K562 (cell line): ENCODE results near the gene KCNAB1. TPM values are rescaled to one million over a fixed set of nuclear protein-coding genes. Genes with fewer than 3 reads are reported as not detected.
A peak's percentile ranks its signal among the peaks of the same experiment; 100 is the strongest.

ENCODE experiments used
- ARID3A ChIP-seq: IDR thresholded peaks from 2 replicates; pipeline ENCODE4 v1.6.1; 2012; ENCODE audit warnings: low read depth, low read length, improper control_type of control experiment, borderline replicate concordance
- ARNT ChIP-seq, 2 experiments: fragments of 450-650 bp; IDR thresholded peaks; 2 replicates each; pipeline ENCODE4 v1.6.1; 2016; ENCODE audit warnings: mild to moderate bottlenecking in 1 of 2
- ATF1 ChIP-seq, 2 experiments: fragments of 450-650 bp in 1 of 2; IDR thresholded peaks; 2 replicates each; pipeline ENCODE4 v1.6.1; 2016; ENCODE audit warnings: missing compliant biosample characterization in 1 of 2, missing genetic modification characterization in 1 of 2
- FOXP1 ChIP-seq: sonication (generic); formaldehyde crosslinking; IDR thresholded peaks from 2 replicates; pipeline ENCODE4 v1.8.0; 2022; ENCODE audit warnings: mild to moderate bottlenecking, missing genetic modification reagents
- HDAC6 ChIP-seq: IDR thresholded peaks from 2 replicates; pipeline ENCODE4 v1.6.1; 2012; ENCODE audit warnings: low read depth, mild to moderate bottlenecking, control low read depth, inconsistent platforms, low read length, moderate library complexity
- IRF2 ChIP-seq: sonication (generic); formaldehyde crosslinking; IDR thresholded peaks from 2 replicates; pipeline ENCODE4 v1.8.1; 2022; ENCODE audit warnings: mild to moderate bottlenecking, missing genetic modification reagents
- MTF1 ChIP-seq: fragments of 250-450 bp; sonication (Bioruptor Pico); IDR thresholded peaks from 2 replicates; pipeline ENCODE4 v1.9.0; 2021; ENCODE audit warnings: moderate library complexity, mild to moderate bottlenecking, inconsistent platforms, borderline replicate concordance
- MXD1 ChIP-seq: fragments of 250-450 bp; sonication (Bioruptor Pico); IDR thresholded peaks from 2 replicates; pipeline ENCODE4 v1.8.0; 2021; ENCODE audit warnings: borderline replicate concordance, mild to moderate bottlenecking, moderate library complexity; ENCODE audit not compliant: poor library complexity, severe bottlenecking
- NFATC3 ChIP-seq: fragments of 450-650 bp; IDR thresholded peaks from 2 replicates; pipeline ENCODE4 v1.6.1; 2017; ENCODE audit warnings: mild to moderate bottlenecking
- NFXL1 ChIP-seq: fragments of 450-650 bp; formaldehyde crosslinking; IDR thresholded peaks from 2 replicates; pipeline ENCODE4 v1.4.0; 2021; ENCODE audit warnings: mild to moderate bottlenecking
- NFYB ChIP-seq: IDR thresholded peaks from 2 replicates; pipeline ENCODE4 v1.6.1; 2011; ENCODE audit warnings: mild to moderate bottlenecking, moderate library complexity; ENCODE audit not compliant: insufficient read length; ENCODE audit errors: extremely low read depth
- NR2F6 ChIP-seq: fragments of 450-650 bp; formaldehyde crosslinking; IDR thresholded peaks from 2 replicates; pipeline ENCODE4 v1.4.0; 2020; ENCODE audit warnings: mild to moderate bottlenecking
- RAD21 ChIP-seq, 2 experiments: fragments of 250-450 bp in 1 of 2; fragments of 450-650 bp in 1 of 2; sonication (Bioruptor Pico) in 1 of 2; formaldehyde crosslinking in 1 of 2; IDR thresholded peaks in 1 of 2; conservative IDR thresholded peaks in 1 of 2; 2 replicates each; pipeline versions ENCODE4 v1.4.0 to v1.8.0; 2020 to 2022; ENCODE audit warnings: mild to moderate bottlenecking in 2 of 2, moderate library complexity in 1 of 2
- RFX1 ChIP-seq: fragments of 450-650 bp; IDR thresholded peaks from 2 replicates; pipeline ENCODE4 v1.6.1; 2016; ENCODE audit warnings: mild to moderate bottlenecking, moderate library complexity
- RHOXF2B ChIP-seq: fragments of 250-450 bp; sonication (Bioruptor Pico); conservative IDR thresholded peaks from 2 replicates; pipeline ENCODE4 v1.5.1; 2021
- TBP ChIP-seq: optimal IDR thresholded peaks from 2 replicates; pipeline ENCODE3; 2011; ENCODE audit warnings: low read depth, low read length, improper control_type of control experiment
- VEZF1 ChIP-seq: fragments of 200-800 bp; sonication (Bioruptor generic); IDR thresholded peaks from 2 replicates; pipeline ENCODE4 v1.6.1; 2017; ENCODE audit warnings: missing genetic modification characterization, missing compliant biosample characterization
- ZEB2 ChIP-seq: fragments of 450-650 bp; IDR thresholded peaks from 2 replicates; pipeline ENCODE4 v1.6.1; 2016
- ZNF12 ChIP-seq: sonication (generic); formaldehyde crosslinking; IDR thresholded peaks from 2 replicates; pipeline ENCODE4 v1.4.0; 2020; ENCODE audit warnings: mild to moderate bottlenecking, missing genetic modification reagents
- ZNF324 ChIP-seq: fragments of 250-450 bp; sonication (Bioruptor Pico); IDR thresholded peaks from 2 replicates; pipeline ENCODE4 v1.4.0; 2020; ENCODE audit warnings: mild to moderate bottlenecking
- ZNF584 ChIP-seq: fragments of 200-800 bp; sonication (Bioruptor generic); IDR thresholded peaks from 2 replicates; pipeline ENCODE4 v1.6.1; 2016; ENCODE audit warnings: low read depth, mild to moderate bottlenecking, missing genetic modification characterization, missing compliant biosample characterization
- ZNF77 ChIP-seq: fragments of 250-450 bp; sonication (Bioruptor Pico); IDR thresholded peaks from 2 replicates; pipeline ENCODE4 v1.5.0; 2020
- ZNF830 ChIP-seq: fragments of 250-450 bp; sonication (Bioruptor Pico); IDR thresholded peaks from 2 replicates; pipeline ENCODE4 v1.5.0; 2021; ENCODE audit warnings: mild to moderate bottlenecking
- polyA plus RNA-seq, 8 experiments: library from polyadenylated mRNA; depleted of rRNA in 4 of 8; stranded (reverse) in 5 of 8; unstranded in 3 of 8; fragments of >200 nt; fragmentation: Nextera tagmentation in 2 of 8; fragmentation: Illumina TruSeq in 1 of 8; extraction: Ambion mirVana in 2 of 8; extraction: Trizol in 1 of 8; gene quantifications; 2 replicates each; pipeline versions ENCODE4 v1.2.1 to v1.2.3, GENCODE V29; 2011 to 2014; ENCODE audit warnings: inconsistent platforms in 1 of 8, missing spikeins in 1 of 8
- total RNA-seq, 7 experiments: library from RNA; depleted of rRNA in 6 of 7; stranded (reverse); fragments of >200 nt in 6 of 7; fragmentation: Illumina TruSeq in 2 of 7; extraction: Trizol in 2 of 7; gene quantifications; 2 replicates each; pipeline versions ENCODE4 v1.2.1 to v1.2.3, GENCODE V29; 2011 to 2021; ENCODE audit warnings: low replicate concordance in 1 of 7

The KCNAB1 gene
- total and polyA plus RNA-seq, 9 of the 15 experiments (the other 6 are each of a cell fraction or from before 2014, with no cell fraction given), result 0.14 to 1.2 (median 0.51) TPM

GRCh38 chr3:156554842-156555687, 434.7 kb downstream of the KCNAB1 start, which contains the start of gene SSR3 (continued):
- no peak for TF ChIP-seq ARID3A
- TF ChIP-seq IRF2 (CRISPR knock-in tag), result no peak
- peak; percentile 40; the same call in 1 of the 2 replicates for TF ChIP-seq VEZF1 (CRISPR knock-in tag)
- no peak for TF ChIP-seq MTF1 (CRISPR knock-in tag)
- no peak for TF ChIP-seq MXD1 (CRISPR knock-in tag)
- no peak for TF ChIP-seq ZNF324 (CRISPR knock-in tag)
- TF ChIP-seq ZNF584 (CRISPR knock-in tag), result no peak
- no peak for TF ChIP-seq ZEB2
- TF ChIP-seq NFATC3, result no peak
- no peak for TF ChIP-seq HDAC6
- 0 out of 2 replicates have a peak, but pooled peaks have one; percentile 61 for TF ChIP-seq FOXP1 (CRISPR knock-in tag)
- TF ChIP-seq ZNF830 (CRISPR knock-in tag), result 0 out of 2 replicates have a peak, but pooled peaks have one; percentile 8
- no peak for TF ChIP-seq NFXL1 (CRISPR knock-in tag)
- TF ChIP-seq ATF1 (CRISPR knock-in tag; IDR thresholded peaks at IDR 0.05), result no peak
- peak; percentile 95 for TF ChIP-seq ATF1 (tag; IDR thresholded peaks at IDR 0.05)
- TF ChIP-seq ZNF12, result no peak
- TF ChIP-seq NR2F6 (CRISPR knock-in tag), result no peak
- no peak for TF ChIP-seq ZNF77 (CRISPR knock-in tag)
- no peak for TF ChIP-seq RAD21 (CRISPR knock-in tag; conservative IDR thresholded peaks at IDR 0.05 in 1 of 2, IDR thresholded peaks at IDR 0.05 in 1 of 2)
- peak; percentile 5; the same call in 1 of the 2 replicates for TF ChIP-seq RFX1
- TF ChIP-seq RHOXF2B (CRISPR knock-in tag), result no peak
- peak; percentile 47 to 74; a peak in 3 of 4 replicates for TF ChIP-seq ARNT (IDR thresholded peaks at IDR 0.05)
- peak; percentile 96 for TF ChIP-seq NFYB
- peak; percentile 87 for TF ChIP-seq TBP
